Activated naive CD4-positive, alpha-beta T cell treated with anti-CD3 and anti-CD28 coated beads for 36 hours (primary cell): ENCODE measurements around the gene CST1. TPM values are rescaled to one million over a fixed set of nuclear protein-coding genes. Genes with fewer than 3 reads are reported as not detected.
"Not testable (repeated sequence)": the region's sequence is repeated elsewhere in the genome, so short reads cannot be mapped to it uniquely, and the experiment has no call there.

Source experiments
- CTCF ChIA-PET: fragments of 350-600 bp; sonication (Branson Sonifier 250); formaldehyde crosslinking; loops from one replicate; lab custom pipeline; 2021; ENCODE audit warnings: antibody characterized with exemption; lab: Charles Lee
- DNase-seq: peaks from one replicate; pipeline ENCODE4 v3.0.0-alpha.2; 2020
- H3K27ac Mint-ChIP-seq: one replicate; pipeline ENCODE4 v1.8.0; 2021; ENCODE audit warnings: mild to moderate bottlenecking, mixed read lengths
- H3K27me3 Mint-ChIP-seq: one replicate; pipeline ENCODE4 v1.8.0; 2021; ENCODE audit warnings: low read depth, mixed read lengths
- H3K36me3 Mint-ChIP-seq: one replicate; pipeline ENCODE4 v1.8.0; 2021; ENCODE audit warnings: low read depth, mixed read lengths
- H3K4me1 Mint-ChIP-seq: one replicate; pipeline ENCODE4 v1.8.0; 2021; ENCODE audit warnings: low read depth, mixed read lengths
- H3K4me3 Mint-ChIP-seq: one replicate; pipeline ENCODE4 v1.8.0; 2021; ENCODE audit warnings: mild to moderate bottlenecking, moderate library complexity, mixed read lengths
- H3K9me3 Mint-ChIP-seq: one replicate; pipeline ENCODE4 v1.8.0; 2021; ENCODE audit warnings: mixed read lengths
- intact Hi-C: fragments of 100-400 bp; cut with micrococcal nuclease; formaldehyde crosslinking; loops from one replicate; pipeline ENCODE4 v1.15.1; 2023
- total RNA-seq, 2 experiments: library from RNA; stranded (reverse); gene quantifications; one replicate each; pipeline ENCODE4 v1.2.3, GENCODE V29; 2021

The CST1 gene
- total RNA-seq, 2 experiments from 2014 or later = not detected

- no peaks in the 10 kb centered on the region for H3K9me3 Mint-ChIP-seq
- DNase-seq = no peak
- intact Hi-C loops = no loop called here
- H3K4me1 Mint-ChIP-seq = no peaks in the 10 kb centered on the region
- CTCF ChIA-PET = no interaction called here
- H3K4me3 Mint-ChIP-seq = no peak overlapping the region
- no peak overlapping the region for H3K27ac Mint-ChIP-seq
- peaks cover 18% of the 10 kb centered on the region for H3K27me3 Mint-ChIP-seq
- no peaks in the 10 kb centered on the region for H3K36me3 Mint-ChIP-seq
These were observed 2.4 kb upstream of the CST1 start for GRCh38 chr20:23753194-23753548.

GRCh38 chr20:23752481-23753193 lies 1.9 kb upstream of the CST1 start:
- H3K27ac Mint-ChIP-seq = no peak overlapping the region
- DNase-seq = no peak
- no peaks in the 10 kb centered on the region for H3K36me3 Mint-ChIP-seq
- CTCF ChIA-PET = no interaction called here
- no peaks in the 10 kb centered on the region for H3K4me1 Mint-ChIP-seq
- intact Hi-C loops = no loop called here
- H3K4me3 Mint-ChIP-seq = no peak overlapping the region
- peaks cover 18% of the 10 kb centered on the region for H3K27me3 Mint-ChIP-seq
- H3K9me3 Mint-ChIP-seq = no peaks in the 10 kb centered on the region

GRCh38 chr20:23752019-23752418 lies 1.3 kb upstream of the CST1 start:
- CTCF ChIA-PET = no interaction called here
- Mint-ChIP-seq H3K36me3 (no peaks in the 10 kb centered on the region), H3K9me3 (no peaks in the 10 kb centered on the region), H3K27me3 (peaks cover 13% of the 10 kb centered on the region), H3K4me1 (no peaks in the 10 kb centered on the region), H3K4me3 (no peak overlapping the region), H3K27ac (no peak overlapping the region)
- intact Hi-C loops = no loop called here
- no peak for DNase-seq

DNA sequence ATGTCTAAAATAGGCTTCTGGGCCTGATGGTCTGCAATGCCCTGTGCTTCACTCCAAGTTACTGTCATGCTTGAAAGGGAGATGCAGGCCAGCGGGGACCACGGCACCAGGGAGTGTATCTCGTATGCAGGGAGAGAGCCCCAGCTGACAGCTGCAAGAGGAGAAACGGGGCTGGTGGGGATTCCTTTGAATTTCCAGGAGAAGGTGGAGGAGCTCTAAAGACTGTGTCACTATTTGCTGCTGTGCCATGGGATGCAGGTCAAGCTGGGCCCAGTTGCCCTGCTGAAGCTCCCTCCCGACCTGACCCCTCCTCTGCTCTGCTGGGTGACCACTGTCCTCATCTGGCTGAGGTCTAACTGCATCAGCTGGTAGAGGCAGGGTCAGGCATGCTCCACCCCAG lies 989 bp downstream of the CST1 start:
- no peaks in the 10 kb centered on the region for H3K4me1 Mint-ChIP-seq
- H3K36me3 Mint-ChIP-seq = no peaks in the 10 kb centered on the region
- H3K4me3 Mint-ChIP-seq = no peak overlapping the region
- CTCF ChIA-PET = no interaction called here
- peaks cover 11% of the 10 kb centered on the region for H3K27me3 Mint-ChIP-seq
- DNase-seq = no peak
- no peaks in the 10 kb centered on the region for H3K9me3 Mint-ChIP-seq
- no peak overlapping the region for H3K27ac Mint-ChIP-seq
- intact Hi-C loops = no loop called here

- H3K4me1 Mint-ChIP-seq, CTCF ChIA-PET, H3K4me3 Mint-ChIP-seq, H3K9me3 Mint-ChIP-seq, H3K36me3 Mint-ChIP-seq, intact Hi-C loops, DNase-seq, H3K27ac Mint-ChIP-seq: not testable (repeated sequence)
- H3K27me3 Mint-ChIP-seq = peaks cover 11% of the 10 kb centered on the region
These were observed 1.8 kb downstream of the CST1 start for GRCh38 chr20:23748975-23749374.

- DNase-seq, H3K4me1 Mint-ChIP-seq, H3K9me3 Mint-ChIP-seq, CTCF ChIA-PET, H3K36me3 Mint-ChIP-seq, intact Hi-C loops, H3K27ac Mint-ChIP-seq, H3K4me3 Mint-ChIP-seq: not testable (repeated sequence)
- peaks cover 11% of the 10 kb centered on the region for H3K27me3 Mint-ChIP-seq
These were observed 3.2 kb downstream of the CST1 start for GRCh38 chr20:23747551-23747950.

GRCh38 chr20:23747092-23747491 lies 3.6 kb downstream of the CST1 start:
- H3K27ac Mint-ChIP-seq, H3K4me1 Mint-ChIP-seq, intact Hi-C loops, H3K36me3 Mint-ChIP-seq, H3K9me3 Mint-ChIP-seq, DNase-seq, CTCF ChIA-PET, H3K4me3 Mint-ChIP-seq: not testable (repeated sequence)
- peaks cover 11% of the 10 kb centered on the region for H3K27me3 Mint-ChIP-seq

- no peak for DNase-seq
- Mint-ChIP-seq H3K36me3 (no peaks in the 10 kb centered on the region), H3K4me3 (no peak overlapping the region), H3K4me1 (no peaks in the 10 kb centered on the region), H3K27me3 (peaks cover 8% of the 10 kb centered on the region), H3K9me3 (no peaks in the 10 kb centered on the region), H3K27ac (no peak overlapping the region)
- CTCF ChIA-PET = no interaction called here
- intact Hi-C loops = no loop called here
These were observed 4.4 kb downstream of the CST1 start for GRCh38 chr20:23746321-23746720.

DNA sequence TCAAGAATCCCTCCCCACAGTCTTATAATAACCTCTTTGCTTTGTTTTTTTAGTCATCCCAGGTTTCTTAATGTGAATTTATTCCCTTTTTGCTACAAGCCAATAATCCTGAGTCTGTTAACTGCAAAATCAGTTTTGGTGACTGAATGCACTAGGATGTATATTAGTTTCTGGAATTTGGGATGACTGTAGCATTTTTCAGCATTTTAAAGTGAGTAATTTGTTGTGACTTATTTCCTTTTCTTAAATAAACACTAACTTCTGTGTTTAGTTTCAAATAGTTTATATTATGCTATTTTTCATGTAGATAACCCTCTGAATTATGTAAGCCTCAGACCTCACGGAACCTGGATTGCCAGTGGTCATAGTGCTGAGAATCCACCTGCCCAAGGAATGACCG lies 5.5 kb downstream of the CST1 start:
- H3K27me3 Mint-ChIP-seq = peaks cover 8% of the 10 kb centered on the region
- no peak overlapping the region for H3K4me3 Mint-ChIP-seq
- no peaks in the 10 kb centered on the region for H3K4me1 Mint-ChIP-seq
- H3K9me3 Mint-ChIP-seq = no peaks in the 10 kb centered on the region
- H3K27ac Mint-ChIP-seq = no peak overlapping the region
- intact Hi-C loops = no loop called here
- CTCF ChIA-PET = no interaction called here
- no peaks in the 10 kb centered on the region for H3K36me3 Mint-ChIP-seq
- no peak for DNase-seq

DNA sequence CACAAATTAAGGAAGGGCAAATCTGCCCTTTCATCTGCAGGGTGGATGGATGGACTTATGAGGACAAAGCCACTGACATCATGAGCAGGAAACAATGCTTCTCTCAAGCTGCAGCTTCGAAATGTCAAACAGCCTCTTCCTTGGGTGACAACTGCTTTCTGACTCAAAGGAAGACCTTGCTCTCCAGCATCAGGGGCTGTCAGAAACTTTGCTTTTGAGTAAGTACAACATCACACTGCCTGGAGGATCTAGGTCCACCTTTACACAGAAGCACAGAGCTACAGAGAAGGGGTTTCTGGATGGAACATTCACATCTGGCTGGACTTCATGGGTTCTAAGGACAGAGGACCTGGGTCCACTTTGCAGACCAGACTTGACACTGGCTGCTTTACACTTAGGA lies 5.9 kb downstream of the CST1 start:
- Mint-ChIP-seq H3K4me1 (no peaks in the 10 kb centered on the region), H3K9me3 (no peaks in the 10 kb centered on the region), H3K36me3 (no peaks in the 10 kb centered on the region), H3K4me3 (no peak overlapping the region), H3K27ac (no peak overlapping the region), H3K27me3 (peaks cover 8% of the 10 kb centered on the region)
- intact Hi-C loops = no loop called here
- DNase-seq = no peak
- CTCF ChIA-PET = no interaction called here

- H3K9me3 Mint-ChIP-seq, intact Hi-C loops, DNase-seq, H3K36me3 Mint-ChIP-seq, H3K4me3 Mint-ChIP-seq, CTCF ChIA-PET, H3K27ac Mint-ChIP-seq, H3K4me1 Mint-ChIP-seq: not testable (repeated sequence)
- H3K27me3 Mint-ChIP-seq = peaks cover 20% of the 10 kb centered on the region
These were observed 15.3 kb downstream of the CST1 start for GRCh38 chr20:23735391-23735790.

DNA sequence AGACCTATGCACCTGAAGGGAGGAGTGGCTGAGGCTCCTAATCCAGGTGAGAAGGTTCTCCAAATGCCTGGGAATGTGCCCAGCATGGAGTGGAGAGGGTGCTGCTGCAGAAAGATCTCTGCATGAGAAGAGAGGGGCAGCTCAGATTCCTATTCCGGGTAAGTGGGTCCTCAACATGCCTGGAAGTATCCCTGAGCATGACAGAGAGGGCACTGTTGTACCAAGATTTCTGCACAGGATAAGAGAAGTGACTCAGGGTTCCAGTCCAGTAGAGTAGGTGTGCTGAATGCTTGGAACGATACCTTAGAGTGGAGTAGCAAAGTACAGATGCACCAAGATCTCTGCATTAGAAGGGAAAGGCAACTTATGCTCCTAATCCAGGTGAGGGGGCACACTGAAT lies 15.8 kb downstream of the CST1 start:
- H3K27ac Mint-ChIP-seq, intact Hi-C loops, H3K4me3 Mint-ChIP-seq, DNase-seq, CTCF ChIA-PET, H3K4me1 Mint-ChIP-seq, H3K36me3 Mint-ChIP-seq, H3K9me3 Mint-ChIP-seq: not testable (repeated sequence)
- peaks cover 20% of the 10 kb centered on the region for H3K27me3 Mint-ChIP-seq

DNA sequence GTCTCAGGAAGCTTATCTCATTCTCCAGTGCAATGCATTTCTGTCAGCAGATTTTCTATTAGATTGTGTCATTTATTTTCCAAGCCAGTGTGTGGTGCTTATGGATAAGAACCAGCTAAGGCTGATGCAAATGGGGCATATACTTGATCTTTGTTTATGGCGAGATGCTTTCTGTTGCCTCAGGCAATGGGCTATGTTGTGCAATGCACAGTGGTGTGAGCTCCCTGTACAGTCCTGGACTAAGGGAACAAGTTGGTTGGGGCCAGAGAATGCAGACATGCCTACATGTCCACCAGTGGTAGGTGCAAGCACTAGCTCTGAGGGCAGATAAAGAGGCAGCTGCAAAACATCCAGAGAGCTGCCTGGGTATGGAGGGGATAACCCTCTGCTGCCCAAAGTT lies 16.3 kb downstream of the CST1 start:
- H3K9me3 Mint-ChIP-seq, H3K36me3 Mint-ChIP-seq, intact Hi-C loops, H3K27ac Mint-ChIP-seq, H3K4me1 Mint-ChIP-seq, H3K4me3 Mint-ChIP-seq, DNase-seq, CTCF ChIA-PET: not testable (repeated sequence)
- H3K27me3 Mint-ChIP-seq = peaks cover 20% of the 10 kb centered on the region
